ENCODE results near the gene HSF2BP.

Gene HSF2BP

GRCh38 chr21:43634618-43635017 is 24.7 kb downstream of the HSF2BP start:
- TF ChIP-seq YY1 (IDR thresholded peaks at IDR 0.05; ENCODE audit: low read depth), result no peak
- no peak for TF ChIP-seq ZBTB7A (IDR thresholded peaks at IDR 0.05; ENCODE audit: low read depth)

GRCh38 chr21:43632373-43632905 is 26.8 kb downstream of the HSF2BP start:
- TF ChIP-seq REST (IDR thresholded peaks at IDR 0.05; ENCODE audit: low read depth), result no peak

- TF ChIP-seq TCF12 (IDR thresholded peaks at IDR 0.05; ENCODE audit: low read depth), result no peak
- TF ChIP-seq EGR1 (IDR thresholded peaks at IDR 0.05), result no peak
- TF ChIP-seq YY1 (IDR thresholded peaks at IDR 0.05; ENCODE audit: low read depth), result no peak
- TF ChIP-seq TEAD4 (IDR thresholded peaks at IDR 0.05), result no peak
- no peak for TF ChIP-seq ZBTB7A (IDR thresholded peaks at IDR 0.05; ENCODE audit: low read depth)
- TF ChIP-seq TAF1 (IDR thresholded peaks at IDR 0.05; ENCODE audit: low read depth), result no peak
- no peak for TF ChIP-seq EP300 (IDR thresholded peaks at IDR 0.05; ENCODE audit: borderline replicate concordance)
- no peak for TF ChIP-seq FOXM1 (IDR thresholded peaks at IDR 0.05; ENCODE audit: borderline replicate concordance, low read depth)
- TF ChIP-seq CEBPB (IDR thresholded peaks at IDR 0.05), result no peak
- no peak for TF ChIP-seq NFIC (IDR thresholded peaks at IDR 0.05)
- TF ChIP-seq REST (IDR thresholded peaks at IDR 0.05; ENCODE audit: low read depth), result no peak
- TF ChIP-seq MAX (IDR thresholded peaks at IDR 0.05), result no peak
- no peak for TF ChIP-seq RAD21 (IDR thresholded peaks at IDR 0.05; ENCODE audit: low read depth)
- no peak for TF ChIP-seq CREB1 (IDR thresholded peaks at IDR 0.05; ENCODE audit: low read depth)
- TF ChIP-seq USF1 (IDR thresholded peaks at IDR 0.05), result no peak
These were observed 27.7 kb downstream of the HSF2BP start for GRCh38 chr21:43631411-43632107.

- TF ChIP-seq EP300 (IDR thresholded peaks at IDR 0.05; ENCODE audit: borderline replicate concordance) (no peak), NFIC (IDR thresholded peaks at IDR 0.05) (no peak), CREB1 (IDR thresholded peaks at IDR 0.05; ENCODE audit: low read depth) (no peak), FOXM1 (IDR thresholded peaks at IDR 0.05; ENCODE audit: borderline replicate concordance, low read depth) (no peak), TCF12 (IDR thresholded peaks at IDR 0.05; ENCODE audit: low read depth) (no peak), EGR1 (IDR thresholded peaks at IDR 0.05) (no peak), TEAD4 (IDR thresholded peaks at IDR 0.05) (no peak)
These were observed 31.8 kb downstream of the HSF2BP start for GRCh38 chr21:43627527-43627926.

- TF ChIP-seq EP300 (IDR thresholded peaks at IDR 0.05; ENCODE audit: borderline replicate concordance) (no peak), EGR1 (IDR thresholded peaks at IDR 0.05) (no peak), USF1 (IDR thresholded peaks at IDR 0.05) (no peak), TEAD4 (IDR thresholded peaks at IDR 0.05) (no peak), FOXM1 (IDR thresholded peaks at IDR 0.05; ENCODE audit: borderline replicate concordance, low read depth) (no peak), ZBTB7A (IDR thresholded peaks at IDR 0.05; ENCODE audit: low read depth) (no peak), YY1 (IDR thresholded peaks at IDR 0.05; ENCODE audit: low read depth) (no peak)
These were observed 32.9 kb downstream of the HSF2BP start for GRCh38 chr21:43626390-43626789.

- TF ChIP-seq TCF12 (IDR thresholded peaks at IDR 0.05; ENCODE audit: low read depth), result no peak
- TF ChIP-seq NFIC (IDR thresholded peaks at IDR 0.05), result no peak
- no peak; the same call in 1 of the 2 replicates for TF ChIP-seq RAD21 (IDR thresholded peaks at IDR 0.05; ENCODE audit: low read depth)
- no peak for TF ChIP-seq FOXM1 (IDR thresholded peaks at IDR 0.05; ENCODE audit: borderline replicate concordance, low read depth)
- no peak for TF ChIP-seq EP300 (IDR thresholded peaks at IDR 0.05; ENCODE audit: borderline replicate concordance)
- TF ChIP-seq CEBPB (IDR thresholded peaks at IDR 0.05), result no peak
These were observed 34.9 kb downstream of the HSF2BP start for GRCh38 chr21:43624339-43624738.

GRCh38 chr21:43623588-43623987 is 35.7 kb downstream of the HSF2BP start:
- no peak for TF ChIP-seq CEBPB (IDR thresholded peaks at IDR 0.05)

Measured in Ishikawa (cell line).